ENCODE measurements around the gene CRKL.

Gene CRKL

DNA sequence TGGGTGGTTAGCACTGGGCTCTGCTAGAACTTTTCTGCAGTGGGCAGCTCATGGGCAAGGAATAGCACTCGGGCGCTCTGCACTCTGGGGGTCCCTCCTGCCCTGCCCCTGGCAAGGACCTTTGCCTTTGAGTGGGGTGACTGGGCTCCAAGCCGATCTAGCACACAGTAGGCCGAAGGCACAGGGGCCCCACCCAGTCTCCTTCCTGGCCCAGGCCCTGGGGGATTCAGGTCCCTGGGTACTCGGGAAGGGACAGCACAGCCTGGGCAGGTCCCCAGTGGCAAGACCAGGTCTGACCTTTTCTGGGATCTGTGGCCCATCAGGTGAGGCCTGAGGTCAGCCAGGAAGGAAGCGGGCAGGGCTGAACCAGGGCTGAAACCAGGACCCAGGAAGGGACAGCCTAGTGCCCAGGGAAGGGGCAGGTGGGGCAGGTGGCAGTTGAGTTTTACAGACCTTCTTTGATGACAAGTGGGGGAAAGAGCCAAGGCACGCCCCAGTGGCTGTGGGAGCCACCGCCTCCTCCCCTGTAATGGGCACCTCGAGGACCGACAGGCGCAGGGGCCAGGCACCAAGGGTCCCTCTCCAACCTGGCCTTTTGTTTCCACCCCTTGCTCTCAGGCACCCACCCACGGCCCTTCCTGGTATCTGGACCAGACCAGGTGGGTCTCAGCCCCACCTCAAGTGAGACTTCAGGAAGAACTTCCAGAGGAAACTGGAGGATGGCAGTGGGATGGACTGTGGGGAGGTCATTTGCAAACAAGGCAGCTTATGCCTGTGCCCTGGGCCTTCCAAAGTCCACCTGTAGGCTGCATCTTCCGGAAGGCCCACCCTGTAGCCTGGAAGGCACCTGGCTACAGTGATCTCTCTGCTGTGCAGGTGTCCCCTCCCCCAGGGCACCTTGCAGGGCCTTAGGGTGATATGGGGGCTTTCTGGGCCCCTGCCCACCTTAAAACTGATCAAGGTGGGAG is 49.0 kb downstream of the CRKL start:
- CTCF ChIA-PET, result interaction anchor here (1.9 kb wide), 1 partner anchor 54 kb away, joined by 4 read pairs; no protein-coding TSS in a partner anchor
- Histone ChIP-seq H3K36me3 (ENCODE audit: control insufficient read depth in 2 of 2, insufficient read depth in 1 of 2, low read length in 2 of 2) (no peaks in the 10 kb centered on the region), H3K4me3 (ENCODE audit: low read depth, low read length) (no peak overlapping the region), H3K4me1 (ENCODE audit: control insufficient read depth, insufficient read depth, low read length) (no peaks in the 10 kb centered on the region), H3K9me3 (ENCODE audit: control insufficient read depth, insufficient read depth, low read depth, low read length) (no peaks in the 10 kb centered on the region), H3K27ac (ENCODE audit: extremely low read depth, low read depth, low read length) (no peak overlapping the region)
- POLR2A ChIA-PET, result no interaction called here
- no peak for TF ChIP-seq ZNF169 (tag by site-specific recombination; IDR thresholded peaks at IDR 0.05)
- no peak for TF ChIP-seq SCRT1 (tag by site-specific recombination; IDR thresholded peaks at IDR 0.05; ENCODE audit: borderline replicate concordance)
- TF ChIP-seq ZNF548 (tag by site-specific recombination; IDR thresholded peaks at IDR 0.05), result no peak
- TF ChIP-seq, protein P1, sequence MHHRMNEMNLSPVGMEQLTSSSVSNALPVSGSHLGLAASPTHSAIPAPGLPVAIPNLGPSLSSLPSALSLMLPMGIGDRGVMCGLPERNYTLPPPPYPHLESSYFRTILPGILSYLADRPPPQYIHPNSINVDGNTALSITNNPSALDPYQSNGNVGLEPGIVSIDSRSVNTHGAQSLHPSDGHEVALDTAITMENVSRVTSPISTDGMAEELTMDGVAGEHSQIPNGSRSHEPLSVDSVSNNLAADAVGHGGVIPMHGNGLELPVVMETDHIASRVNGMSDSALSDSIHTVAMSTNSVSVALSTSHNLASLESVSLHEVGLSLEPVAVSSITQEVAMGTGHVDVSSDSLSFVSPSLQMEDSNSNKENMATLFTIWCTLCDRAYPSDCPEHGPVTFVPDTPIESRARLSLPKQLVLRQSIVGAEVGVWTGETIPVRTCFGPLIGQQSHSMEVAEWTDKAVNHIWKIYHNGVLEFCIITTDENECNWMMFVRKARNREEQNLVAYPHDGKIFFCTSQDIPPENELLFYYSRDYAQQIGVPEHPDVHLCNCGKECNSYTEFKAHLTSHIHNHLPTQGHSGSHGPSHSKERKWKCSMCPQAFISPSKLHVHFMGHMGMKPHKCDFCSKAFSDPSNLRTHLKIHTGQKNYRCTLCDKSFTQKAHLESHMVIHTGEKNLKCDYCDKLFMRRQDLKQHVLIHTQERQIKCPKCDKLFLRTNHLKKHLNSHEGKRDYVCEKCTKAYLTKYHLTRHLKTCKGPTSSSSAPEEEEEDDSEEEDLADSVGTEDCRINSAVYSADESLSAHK (tag by site-specific recombination; IDR thresholded peaks at IDR 0.05), result no peak
- no peak for TF ChIP-seq ZNF768 (tag by site-specific recombination; IDR thresholded peaks at IDR 0.05)

DNA sequence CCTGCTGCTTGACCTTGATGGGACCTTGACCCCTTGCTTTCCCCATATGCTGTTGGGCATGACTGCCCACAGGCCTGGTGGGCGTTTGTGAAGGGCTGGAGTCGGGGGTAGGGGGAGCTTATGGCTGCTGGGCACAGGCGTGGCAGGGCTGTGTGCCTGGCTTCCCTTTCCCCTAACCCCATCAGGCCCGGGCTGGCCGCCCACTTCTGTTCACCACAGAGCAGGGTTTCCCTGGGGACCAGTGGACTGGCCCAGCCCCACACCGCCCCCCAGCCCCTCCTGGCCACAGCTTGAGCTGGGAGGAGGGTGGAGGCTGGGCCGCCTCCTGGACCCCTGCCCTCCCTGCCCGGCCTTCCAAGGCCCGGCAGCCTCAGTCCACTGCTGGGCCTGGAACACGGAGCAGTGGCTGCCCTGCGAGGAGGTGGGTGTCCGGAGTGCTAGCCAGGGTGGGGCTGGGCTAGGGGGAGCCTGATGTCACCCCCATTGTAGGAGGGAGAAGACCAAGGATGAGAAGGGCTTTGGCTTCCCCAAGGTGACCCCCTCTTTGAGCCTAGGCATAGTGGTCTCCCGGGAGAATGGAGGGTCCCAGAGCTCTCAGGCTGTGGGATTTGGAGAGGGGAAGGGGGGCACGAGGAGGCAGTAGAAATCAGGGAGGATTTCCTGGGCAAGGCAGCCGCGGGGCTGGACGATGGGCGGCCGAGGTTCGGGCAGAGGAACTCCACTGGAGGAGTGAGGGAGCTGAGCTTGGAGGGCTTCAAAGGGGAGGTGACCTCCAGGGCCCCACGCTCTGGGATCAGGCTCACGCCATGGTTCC is 49.9 kb downstream of the CRKL start, which contains the start of gene AIFM3:
AIFM3 (plus strand) TSS at position 373 of the 814 bp plus-strand sequence. CDS start 690 bp downstream, outside the sequence.
- peak; percentile 41 for TF ChIP-seq ZFHX2 (tag by site-specific recombination; conservative IDR thresholded peaks at IDR 0.05)
- TF ChIP-seq KLF1 (tag by site-specific recombination; IDR thresholded peaks at IDR 0.05), result no peak
- ChIA-PET POLR2A (interaction anchor here (3.4 kb wide), 1 partner anchor 15 kb away, joined by 19 read pairs; the partner anchor contains the start of gene LZTR1), CTCF (interaction anchor here (0.8 to 1.9 kb wide), 3 partner anchors 9 to 53 kb away, joined by 3 to 8 read pairs (median 4); partner anchors contain the start of gene LZTR1)
- H3K4me1 ChIP-seq (ENCODE audit: control insufficient read depth, insufficient read depth, low read length), result no peaks in the 10 kb centered on the region
- no peak within 1 kb of the TSS for H3K27ac ChIP-seq (ENCODE audit: extremely low read depth, low read depth, low read length)
- H3K36me3 ChIP-seq (ENCODE audit: control insufficient read depth in 2 of 2, insufficient read depth in 1 of 2, low read length in 2 of 2), result no peaks in the 10 kb centered on the region
- no peak within 1 kb of the TSS for H3K4me3 ChIP-seq (ENCODE audit: low read depth, low read length)
- H3K9me3 ChIP-seq (ENCODE audit: control insufficient read depth, insufficient read depth, low read depth, low read length), result no peaks in the 10 kb centered on the region

DNA sequence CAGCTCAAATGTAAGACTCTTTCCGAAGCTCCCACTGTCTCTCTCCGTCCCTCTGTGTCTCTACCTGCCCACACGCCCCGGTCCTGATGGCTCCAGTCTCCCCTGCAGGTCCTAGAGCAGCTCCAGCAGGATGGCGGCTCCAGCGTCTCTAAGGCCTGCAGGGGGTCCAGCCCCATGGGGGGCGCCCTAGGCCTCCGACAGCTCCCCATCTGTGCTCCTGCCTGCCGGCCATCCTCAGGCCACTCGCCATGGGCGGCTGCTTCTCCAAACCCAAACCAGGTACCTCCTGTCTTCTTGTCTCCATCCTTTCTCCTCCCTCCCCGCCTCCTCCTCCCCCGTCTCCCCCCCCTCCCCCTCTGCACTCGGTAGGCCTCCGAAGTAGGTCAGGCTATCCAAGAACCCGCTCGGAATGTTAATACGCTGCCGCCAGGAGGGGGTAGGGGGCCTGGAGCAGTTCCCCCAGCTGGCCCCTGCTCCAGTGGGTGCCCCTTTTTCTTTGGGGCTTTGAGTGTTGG is 50.5 kb downstream of the CRKL start:
- ChIA-PET POLR2A (interaction anchor here (3.4 kb wide), 1 partner anchor 15 kb away, joined by 19 read pairs; the partner anchor contains the start of gene LZTR1), CTCF (interaction anchor here (0.7 to 1.9 kb wide), 5 partner anchors 8 to 101 kb away, joined by 3 to 8 read pairs (median 4); partner anchors contain the start of gene LZTR1)
- H3K9me3 ChIP-seq (ENCODE audit: control insufficient read depth, insufficient read depth, low read depth, low read length), result no peaks in the 10 kb centered on the region
- no peak overlapping the region for H3K27ac ChIP-seq (ENCODE audit: extremely low read depth, low read depth, low read length)
- no peaks in the 10 kb centered on the region for H3K36me3 ChIP-seq (ENCODE audit: control insufficient read depth in 2 of 2, insufficient read depth in 1 of 2, low read length in 2 of 2)
- no peaks in the 10 kb centered on the region for H3K4me1 ChIP-seq (ENCODE audit: control insufficient read depth, insufficient read depth, low read length)
- no peak overlapping the region for H3K4me3 ChIP-seq (ENCODE audit: low read depth, low read length)
- no peak for TF ChIP-seq ZNF266 (tag by site-specific recombination; IDR thresholded peaks at IDR 0.05; ENCODE audit: low read depth)
- TF ChIP-seq ZNF785 (tag by site-specific recombination; IDR thresholded peaks at IDR 0.05), result no peak
- TF ChIP-seq YY1 (tag by site-specific recombination; IDR thresholded peaks at IDR 0.05), result no peak
- TF ChIP-seq, protein P2, sequence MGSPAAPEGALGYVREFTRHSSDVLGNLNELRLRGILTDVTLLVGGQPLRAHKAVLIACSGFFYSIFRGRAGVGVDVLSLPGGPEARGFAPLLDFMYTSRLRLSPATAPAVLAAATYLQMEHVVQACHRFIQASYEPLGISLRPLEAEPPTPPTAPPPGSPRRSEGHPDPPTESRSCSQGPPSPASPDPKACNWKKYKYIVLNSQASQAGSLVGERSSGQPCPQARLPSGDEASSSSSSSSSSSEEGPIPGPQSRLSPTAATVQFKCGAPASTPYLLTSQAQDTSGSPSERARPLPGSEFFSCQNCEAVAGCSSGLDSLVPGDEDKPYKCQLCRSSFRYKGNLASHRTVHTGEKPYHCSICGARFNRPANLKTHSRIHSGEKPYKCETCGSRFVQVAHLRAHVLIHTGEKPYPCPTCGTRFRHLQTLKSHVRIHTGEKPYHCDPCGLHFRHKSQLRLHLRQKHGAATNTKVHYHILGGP (tag by site-specific recombination; IDR thresholded peaks at IDR 0.05), result no peak
- no peak for TF ChIP-seq ZNF311 (tag by site-specific recombination; IDR thresholded peaks at IDR 0.05; ENCODE audit: borderline replicate concordance)
- no peak for TF ChIP-seq ZNF654 (tag by site-specific recombination; IDR thresholded peaks at IDR 0.05; ENCODE audit: low read depth)
- no peak for TF ChIP-seq ZNF530 (tag by site-specific recombination; IDR thresholded peaks at IDR 0.05; ENCODE audit: low read depth)
- TF ChIP-seq, protein P3, sequence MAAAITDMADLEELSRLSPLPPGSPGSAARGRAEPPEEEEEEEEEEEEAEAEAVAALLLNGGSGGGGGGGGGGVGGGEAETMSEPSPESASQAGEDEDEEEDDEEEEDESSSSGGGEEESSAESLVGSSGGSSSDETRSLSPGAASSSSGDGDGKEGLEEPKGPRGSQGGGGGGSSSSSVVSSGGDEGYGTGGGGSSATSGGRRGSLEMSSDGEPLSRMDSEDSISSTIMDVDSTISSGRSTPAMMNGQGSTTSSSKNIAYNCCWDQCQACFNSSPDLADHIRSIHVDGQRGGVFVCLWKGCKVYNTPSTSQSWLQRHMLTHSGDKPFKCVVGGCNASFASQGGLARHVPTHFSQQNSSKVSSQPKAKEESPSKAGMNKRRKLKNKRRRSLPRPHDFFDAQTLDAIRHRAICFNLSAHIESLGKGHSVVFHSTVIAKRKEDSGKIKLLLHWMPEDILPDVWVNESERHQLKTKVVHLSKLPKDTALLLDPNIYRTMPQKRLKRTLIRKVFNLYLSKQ (tag by site-specific recombination; IDR thresholded peaks at IDR 0.05; ENCODE audit: borderline replicate concordance), result no peak
- TF ChIP-seq KLF1 (tag by site-specific recombination; IDR thresholded peaks at IDR 0.05), result no peak
- no peak for TF ChIP-seq ZNF501 (tag by site-specific recombination; IDR thresholded peaks at IDR 0.05)
- no peak for TF ChIP-seq ZNF747 (tag by site-specific recombination; IDR thresholded peaks at IDR 0.05)
- no peak for TF ChIP-seq GFI1B (tag by site-specific recombination; IDR thresholded peaks at IDR 0.05)
- no peak for TF ChIP-seq ZNF548 (tag by site-specific recombination; IDR thresholded peaks at IDR 0.05)
- no peak for TF ChIP-seq ZNF133 (tag by site-specific recombination; IDR thresholded peaks at IDR 0.05)
- TF ChIP-seq ZNF549 (tag by site-specific recombination; IDR thresholded peaks at IDR 0.05), result no peak
- TF ChIP-seq ZNF169 (tag by site-specific recombination; IDR thresholded peaks at IDR 0.05), result no peak
- no peak for TF ChIP-seq IKZF3 (tag by site-specific recombination; IDR thresholded peaks at IDR 0.05)

Measured in HEK293 (cell line).